HepG2 (cell line): ENCODE results near the gene CD7. TPM values are rescaled to one million over a fixed set of nuclear protein-coding genes. Genes with fewer than 3 reads are reported as not detected.

Source experiments
- ARHGAP35 ChIP-seq: sonication (generic); formaldehyde crosslinking; IDR thresholded peaks from 2 replicates; pipeline ENCODE4 v1.9.0; 2022; ENCODE audit warnings: mild to moderate bottlenecking, inconsistent platforms, moderate library complexity, missing genetic modification reagents, borderline replicate concordance
- BRF2 ChIP-seq: sonication (generic); formaldehyde crosslinking; IDR thresholded peaks from 2 replicates; pipeline ENCODE4 v1.8.1; 2022; ENCODE audit warnings: mild to moderate bottlenecking, missing genetic modification reagents
- ETV6 ChIP-seq: sonication (generic); formaldehyde crosslinking; conservative IDR thresholded peaks from 2 replicates; pipeline ENCODE4 v1.4.0; 2020; ENCODE audit warnings: missing genetic modification reagents
- HIC2 ChIP-seq: sonication (generic); formaldehyde crosslinking; IDR thresholded peaks from 2 replicates; pipeline ENCODE4 v1.9.0; 2022; ENCODE audit warnings: low read depth, missing genetic modification reagents
- HIVEP1 ChIP-seq: sonication (generic); formaldehyde crosslinking; IDR thresholded peaks from 2 replicates; pipeline ENCODE4 v1.4.0; 2020; ENCODE audit warnings: mild to moderate bottlenecking, missing genetic modification reagents
- HOXA3 ChIP-seq: sonication (generic); formaldehyde crosslinking; IDR thresholded peaks from 2 replicates; pipeline ENCODE4 v1.5.0; 2020; ENCODE audit warnings: missing genetic modification reagents
- MIXL1 ChIP-seq: IDR thresholded peaks from 2 replicates; pipeline ENCODE4 v1.6.1; 2016
- MXI1 ChIP-seq: IDR thresholded peaks from 3 replicates; pipeline ENCODE4 v1.6.1; 2012; ENCODE audit warnings: low read depth, low read length, inconsistent platforms, borderline replicate concordance
- NCOA2 ChIP-seq: sonication (generic); formaldehyde crosslinking; IDR thresholded peaks from 2 replicates; pipeline ENCODE4 v1.8.0; 2022; ENCODE audit warnings: inconsistent platforms
- PAF1 ChIP-seq: IDR thresholded peaks from 2 replicates; pipeline ENCODE4 v1.6.1; 2016; ENCODE audit warnings: missing genetic modification reagents, missing compliant biosample characterization
- PCBP2 ChIP-seq: fragments of 200-400 bp; formaldehyde crosslinking; optimal IDR thresholded peaks from 2 replicates; pipeline ENCODE3; 2018; ENCODE audit warnings: low read length, low read depth; ENCODE audit not compliant: poor library complexity, severe bottlenecking
- PRPF4 ChIP-seq: fragments of 200-400 bp; formaldehyde crosslinking; IDR thresholded peaks from 2 replicates; pipeline ENCODE4 v1.6.1; 2016; ENCODE audit warnings: low read length, low read depth; ENCODE audit not compliant: poor library complexity, severe bottlenecking
- SAP130 ChIP-seq: IDR thresholded peaks from 2 replicates; pipeline ENCODE4 v1.6.1; 2016; ENCODE audit warnings: low read depth
- SNAPC4 ChIP-seq: sonication (generic); formaldehyde crosslinking; IDR thresholded peaks from 2 replicates; pipeline ENCODE4 v1.4.0; 2020; ENCODE audit warnings: mild to moderate bottlenecking, missing genetic modification reagents
- SRSF4 ChIP-seq: fragments of 200-400 bp; formaldehyde crosslinking; IDR thresholded peaks from one replicate; pipeline ENCODE4 v1.6.1; 2018; ENCODE audit warnings: mild to moderate bottlenecking, low read depth, low read length, moderate library complexity; ENCODE audit not compliant: poor library complexity, severe bottlenecking
- SSRP1 ChIP-seq: IDR thresholded peaks from 2 replicates; pipeline ENCODE4 v1.6.1; 2016; ENCODE audit warnings: control low read depth
- WIZ ChIP-seq: sonication (generic); formaldehyde crosslinking; IDR thresholded peaks from 2 replicates; pipeline ENCODE4 v1.5.1; 2020; ENCODE audit warnings: mild to moderate bottlenecking, missing genetic modification reagents
- ZBTB38 ChIP-seq: sonication (generic); formaldehyde crosslinking; IDR thresholded peaks from 2 replicates; pipeline ENCODE4 v1.5.1; 2020; ENCODE audit warnings: mild to moderate bottlenecking, missing genetic modification reagents
- ZFYVE20 ChIP-seq: sonication (generic); formaldehyde crosslinking; IDR thresholded peaks from 2 replicates; pipeline ENCODE4 v1.8.0; 2023; ENCODE audit warnings: low read depth, mild to moderate bottlenecking, moderate library complexity, missing genetic modification reagents, borderline replicate concordance
- ZNF205 ChIP-seq: IDR thresholded peaks from 2 replicates; pipeline ENCODE4 v1.6.1; 2018; ENCODE audit warnings: missing biosample characterization, missing genetic modification reagents
- ZNF34 ChIP-seq: sonication (generic); formaldehyde crosslinking; IDR thresholded peaks from 2 replicates; pipeline ENCODE4 v1.4.0; 2020; ENCODE audit warnings: mild to moderate bottlenecking, missing genetic modification reagents, borderline replicate concordance
- ZNF563 ChIP-seq: sonication (generic); formaldehyde crosslinking; IDR thresholded peaks from 2 replicates; pipeline ENCODE4 v1.8.0; 2022; ENCODE audit warnings: mild to moderate bottlenecking, moderate library complexity, missing genetic modification reagents
- ZNF660 ChIP-seq: sonication (generic); formaldehyde crosslinking; IDR thresholded peaks from 2 replicates; pipeline ENCODE4 v1.5.1; 2020; ENCODE audit warnings: mild to moderate bottlenecking, low read depth, missing genetic modification reagents, borderline replicate concordance
- ZNF772 ChIP-seq: sonication (generic); formaldehyde crosslinking; IDR thresholded peaks from 2 replicates; pipeline ENCODE4 v1.5.0; 2020; ENCODE audit warnings: mild to moderate bottlenecking, missing genetic modification reagents
- ZNF777 ChIP-seq: sonication (generic); formaldehyde crosslinking; IDR thresholded peaks from 2 replicates; pipeline ENCODE4 v1.4.0; 2020; ENCODE audit warnings: missing genetic modification reagents
- polyA plus RNA-seq, 8 experiments: library from polyadenylated mRNA; depleted of rRNA in 3 of 8; stranded (reverse) in 7 of 8; unstranded in 1 of 8; fragments of >200 nt; fragmentation: Illumina TruSeq in 4 of 8; extraction: Trizol in 4 of 8; gene quantifications; 2 replicates each; pipeline versions ENCODE4 v1.2.1 to v1.2.3, GENCODE V29; 2011 to 2016; ENCODE audit warnings: low read depth in 4 of 8, missing spikeins in 1 of 8, mixed read lengths in 1 of 8; ENCODE audit not compliant: insufficient read depth in 1 of 8
- total RNA-seq, 5 experiments: library from RNA; depleted of rRNA; stranded (reverse); fragments of >200 nt; fragmentation: Illumina TruSeq; extraction: Trizol; gene quantifications; 2 replicates each; pipeline ENCODE4 v1.2.3, GENCODE V29; 2016; ENCODE audit warnings: low read depth in 1 of 5

Gene CD7
- total and polyA plus RNA-seq, 2 of the 13 experiments (the other 11 are each of a cell fraction or from before 2014, with no cell fraction given): 67.6 to 76.4 TPM

DNA sequence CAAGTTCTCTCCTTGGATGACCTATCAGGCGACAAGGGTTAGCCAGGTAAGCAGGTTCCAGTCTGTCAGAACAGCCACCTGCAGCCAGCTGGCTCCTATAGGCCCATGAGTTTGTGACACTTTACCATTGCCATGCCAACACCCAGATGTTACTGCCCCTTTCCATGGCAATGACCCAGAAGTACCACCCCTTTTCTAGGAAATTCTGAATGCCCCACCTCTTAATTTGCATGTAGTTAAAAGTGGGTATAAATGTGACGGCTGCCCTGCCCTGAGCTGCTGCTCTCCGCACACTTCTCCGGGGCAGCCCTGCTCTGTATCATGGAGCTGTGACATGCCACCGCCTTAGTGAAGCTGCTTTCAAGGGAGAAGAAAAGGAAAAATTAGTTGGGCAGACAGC, 26.2 kb upstream of the CD7 start (continued):
- TF ChIP-seq PCBP2 (no peak), HIC2 (CRISPR knock-in tag) (no peak), WIZ (CRISPR knock-in tag) (no peak), ZNF34 (CRISPR knock-in tag) (no peak), MXI1 (peak; percentile 51; the same call in 1 of the 3 replicates), MIXL1 (CRISPR knock-in tag) (no peak), ETV6 (CRISPR knock-in tag) (no peak), BRF2 (CRISPR knock-in tag) (no peak), SAP130 (0 out of 2 replicates have a peak, but pooled peaks have one; percentile 6), ZNF777 (no peak), ZNF563 (CRISPR knock-in tag) (no peak), SSRP1 (CRISPR knock-in tag) (no peak), ARHGAP35 (CRISPR knock-in tag) (no peak), PRPF4 (no peak), NCOA2 (CRISPR knock-in tag) (no peak), SRSF4 (no peak), ZBTB38 (CRISPR knock-in tag) (peak; percentile 80; the same call in 1 of the 2 replicates), PAF1 (CRISPR knock-in tag) (no peak), ZNF660 (CRISPR knock-in tag) (no peak), HOXA3 (CRISPR knock-in tag) (no peak), SNAPC4 (CRISPR knock-in tag) (no peak), ZNF772 (no peak), HIVEP1 (CRISPR knock-in tag) (no peak), ZFYVE20 (no peak), ZNF205 (CRISPR knock-in tag) (no peak)
